Epidermal melanocyte (primary cell): ENCODE data around the gene FRMD7.
"Not testable (repeated sequence)": the region's sequence is repeated elsewhere in the genome, so short reads cannot be mapped to it uniquely, and the experiment has no call there.

Source experiments
- DNase-seq: peaks from one replicate; pipeline ENCODE4 v3.0.0; 2011; ENCODE audit warnings: low spot score; ENCODE audit not compliant: insufficient read length

The FRMD7 gene

GRCh38 chrX:132127743-132128142 is at the start of gene FRMD7:
FRMD7 (minus strand) TSS chrX:132128020; CDS start chrX:132127844, 176 bp downstream.
- no peak for DNase-seq

- DNase-seq = no peak
These were observed 45.8 kb upstream of the FRMD7 start for GRCh38 chrX:132173647-132174046.

GRCh38 chrX:132171881-132172280 is 44.1 kb upstream of the FRMD7 start:
- DNase-seq = no peak

- DNase-seq = no peak
These were observed 43.7 kb upstream of the FRMD7 start for GRCh38 chrX:132171478-132171877.

- DNase-seq = no peak
These were observed 41.7 kb upstream of the FRMD7 start for GRCh38 chrX:132169554-132169953.

- no peak for DNase-seq
These were observed 37.8 kb upstream of the FRMD7 start for GRCh38 chrX:132165651-132166050.

GRCh38 chrX:132165005-132165404 is 37.2 kb upstream of the FRMD7 start:
- no peak for DNase-seq

- DNase-seq = not testable (repeated sequence)
These were observed 35.3 kb upstream of the FRMD7 start for GRCh38 chrX:132163094-132163493.

GRCh38 chrX:132153166-132153565 is 25.3 kb upstream of the FRMD7 start:
- DNase-seq = no peak

GRCh38 chrX:132146456-132146855 is 18.6 kb upstream of the FRMD7 start:
- DNase-seq = no peak

- DNase-seq = no peak
These were observed 16.2 kb upstream of the FRMD7 start for GRCh38 chrX:132144061-132144460.

GRCh38 chrX:132125906-132126305 is 1.9 kb downstream of the FRMD7 start:
- DNase-seq = no peak

- no peak for DNase-seq
These were observed 6.9 kb downstream of the FRMD7 start for GRCh38 chrX:132120913-132121312.

- no peak for DNase-seq
These were observed 7.9 kb downstream of the FRMD7 start for GRCh38 chrX:132119821-132120515.

- DNase-seq = no peak
These were observed 8.5 kb downstream of the FRMD7 start for GRCh38 chrX:132119283-132119682.

GRCh38 chrX:132118358-132118757 is 9.5 kb downstream of the FRMD7 start:
- no peak for DNase-seq

GRCh38 chrX:132115792-132116191 is 12.0 kb downstream of the FRMD7 start:
- DNase-seq = no peak

- DNase-seq = no peak
These were observed 13.2 kb downstream of the FRMD7 start for GRCh38 chrX:132114607-132115006.

- DNase-seq = no peak
These were observed 20.5 kb downstream of the FRMD7 start for GRCh38 chrX:132107291-132107690.

GRCh38 chrX:132101799-132102198 is 26.0 kb downstream of the FRMD7 start:
- DNase-seq = no peak

GRCh38 chrX:132101206-132101605 is 26.6 kb downstream of the FRMD7 start:
- no peak for DNase-seq

- not testable (repeated sequence) for DNase-seq
These were observed 29.1 kb downstream of the FRMD7 start for GRCh38 chrX:132098704-132099103.

- DNase-seq = no peak
These were observed 33.7 kb downstream of the FRMD7 start for GRCh38 chrX:132094164-132094563.
